K562 (cell line): ENCODE measurements around the gene WDR70. TPM values are rescaled to one million over a fixed set of nuclear protein-coding genes. Genes with fewer than 3 reads are reported as not detected.

Source experiments
- CBFA2T2 ChIP-seq: fragments of 450-650 bp; conservative IDR thresholded peaks from 2 replicates; pipeline ENCODE4 v1.6.1; 2017; ENCODE audit warnings: mild to moderate bottlenecking
- CCNT2 ChIP-seq: IDR thresholded peaks from 2 replicates; pipeline ENCODE4 v1.6.1; 2011; ENCODE audit warnings: borderline replicate concordance, low read depth, mild to moderate bottlenecking, moderate library complexity, mixed read lengths, low read length; ENCODE audit not compliant: insufficient read length; ENCODE audit errors: extremely low read depth
- CEBPB ChIP-seq: fragments of 450-650 bp; IDR thresholded peaks from 2 replicates; pipeline ENCODE4 v1.6.1; 2016; ENCODE audit warnings: missing genetic modification characterization, missing compliant biosample characterization
- DDX20 ChIP-seq: fragments of 450-650 bp; IDR thresholded peaks from 2 replicates; pipeline ENCODE4 v1.6.1; 2016; ENCODE audit warnings: missing genetic modification characterization, low read depth, mild to moderate bottlenecking, missing compliant biosample characterization, moderate library complexity
- ILK ChIP-seq: fragments of 450-650 bp; IDR thresholded peaks from 2 replicates; pipeline ENCODE4 v1.6.1; 2016; ENCODE audit warnings: missing genetic modification characterization, low read depth, mild to moderate bottlenecking, missing compliant biosample characterization, moderate library complexity, borderline replicate concordance
- KAT8 ChIP-seq: fragments of 450-650 bp; IDR thresholded peaks from 2 replicates; pipeline ENCODE4 v1.6.1; 2016; ENCODE audit warnings: low read depth, mild to moderate bottlenecking
- MAFF ChIP-seq: IDR thresholded peaks from 2 replicates; pipeline ENCODE4 v1.6.1; 2012; ENCODE audit warnings: low read length, improper control_type of control experiment
- MCM5 ChIP-seq: fragments of 450-650 bp; IDR thresholded peaks from 2 replicates; pipeline ENCODE4 v1.6.1; 2016; ENCODE audit warnings: low read depth
- MNT ChIP-seq, 2 experiments: fragments of 450-650 bp; conservative IDR thresholded peaks; 2 replicates each; pipeline ENCODE4 v1.6.1; 2017; ENCODE audit warnings: mild to moderate bottlenecking in 2 of 2, moderate library complexity in 2 of 2
- PBX2 ChIP-seq, 2 experiments: IDR thresholded peaks in 1 of 2; conservative IDR thresholded peaks in 1 of 2; 2 replicates each; pipeline ENCODE4 v1.6.1; 2016; ENCODE audit warnings: low read depth in 2 of 2, mild to moderate bottlenecking in 1 of 2, missing compliant biosample characterization in 1 of 2, missing genetic modification characterization in 1 of 2, moderate library complexity in 1 of 2
- RNF219 ChIP-seq: fragments of 250-450 bp; sonication (Bioruptor Pico); IDR thresholded peaks from 2 replicates; pipeline ENCODE4 v1.5.0; 2022; ENCODE audit warnings: mild to moderate bottlenecking
- SMAD2 ChIP-seq: fragments of 150-350 bp; IDR thresholded peaks from 2 replicates; pipeline ENCODE4 v1.6.1; 2014; ENCODE audit warnings: low read depth, mild to moderate bottlenecking, low read length
- TCF15 ChIP-seq: fragments of 250-450 bp; sonication (Bioruptor Pico); IDR thresholded peaks from 2 replicates; pipeline ENCODE4 v1.8.0; 2022; ENCODE audit warnings: moderate library complexity, mild to moderate bottlenecking, inconsistent platforms
- XRCC3 ChIP-seq: fragments of 450-650 bp; IDR thresholded peaks from 2 replicates; pipeline ENCODE4 v1.6.1; 2017; ENCODE audit warnings: mild to moderate bottlenecking, moderate library complexity
- ZBTB7A ChIP-seq: IDR thresholded peaks from 2 replicates; pipeline ENCODE4 v1.6.1; 2011; ENCODE audit warnings: low read depth, mild to moderate bottlenecking, low read length, moderate library complexity, borderline replicate concordance; ENCODE audit not compliant: control insufficient read depth
- ZNF316 ChIP-seq: fragments of 450-650 bp; IDR thresholded peaks from 2 replicates; pipeline ENCODE4 v1.6.1; 2016
- ZNF512 ChIP-seq: IDR thresholded peaks from 2 replicates; pipeline ENCODE4 v1.6.1; 2016; ENCODE audit warnings: missing genetic modification characterization, missing compliant biosample characterization
- ZNF79 ChIP-seq: fragments of 250-450 bp; sonication (Bioruptor Pico); IDR thresholded peaks from 2 replicates; pipeline ENCODE4 v1.4.0; 2020; ENCODE audit warnings: low read depth, mild to moderate bottlenecking, moderate library complexity
- polyA plus RNA-seq, 8 experiments: library from polyadenylated mRNA; depleted of rRNA in 4 of 8; stranded (reverse) in 5 of 8; unstranded in 3 of 8; fragments of >200 nt; fragmentation: Nextera tagmentation in 2 of 8; fragmentation: Illumina TruSeq in 1 of 8; extraction: Ambion mirVana in 2 of 8; extraction: Trizol in 1 of 8; gene quantifications; 2 replicates each; pipeline versions ENCODE4 v1.2.1 to v1.2.3, GENCODE V29; 2011 to 2014; ENCODE audit warnings: inconsistent platforms in 1 of 8, missing spikeins in 1 of 8
- total RNA-seq, 7 experiments: library from RNA; depleted of rRNA in 6 of 7; stranded (reverse); fragments of >200 nt in 6 of 7; fragmentation: Illumina TruSeq in 2 of 7; extraction: Trizol in 2 of 7; gene quantifications; 2 replicates each; pipeline versions ENCODE4 v1.2.1 to v1.2.3, GENCODE V29; 2011 to 2021; ENCODE audit warnings: low replicate concordance in 1 of 7

Gene WDR70
- total and polyA plus RNA-seq, 9 of the 15 experiments (the other 6 are each of a cell fraction or from before 2014, with no cell fraction given), result 16.8 to 46.6 (median 38.8) TPM

GRCh38 chr5:37552770-37553719 is 173.9 kb downstream of the WDR70 start (continued):
- TF ChIP-seq ZNF512 (tag), result no peak
- TF ChIP-seq ZNF79 (CRISPR knock-in tag), result no peak
- TF ChIP-seq XRCC3, result no peak
- TF ChIP-seq ZBTB7A, result no peak
- TF ChIP-seq SMAD2, result no peak
- TF ChIP-seq MNT (conservative IDR thresholded peaks at IDR 0.05), result peak in 1 of 2 experiments; percentile 61; a peak in 2 of 4 replicates
- peak; percentile 66 for TF ChIP-seq CEBPB (tag)
- no peak for TF ChIP-seq ZNF316
- no peak for TF ChIP-seq ILK (tag)
- no peak for TF ChIP-seq RNF219 (CRISPR knock-in tag)
- peak; percentile 91 for TF ChIP-seq CBFA2T2
- peak; percentile 45 for TF ChIP-seq CCNT2
- TF ChIP-seq DDX20 (tag), result no peak
- TF ChIP-seq MAFF, result no peak
- no peak for TF ChIP-seq PBX2 (CRISPR knock-in tag; IDR thresholded peaks at IDR 0.05; ENCODE audit: low read depth)
- TF ChIP-seq PBX2 (tag; conservative IDR thresholded peaks at IDR 0.05; ENCODE audit: low read depth), result no peak
- TF ChIP-seq MCM5, result no peak
- no peak for TF ChIP-seq KAT8
- no peak for TF ChIP-seq TCF15 (CRISPR knock-in tag)
